Stimulated activated effector memory CD8-positive, alpha-beta T cell treated with anti-CD3 and anti-CD28 coated beads, Interleukin-12 subunit alpha, Interleukin-12 subunit beta, amount 100 ng/mL, for 72 hours (primary cell): ENCODE results near the gene MRPS12.
"Not testable (repeated sequence)": the region's sequence is repeated elsewhere in the genome, so short reads cannot be mapped to it uniquely, and the experiment has no call there.

Experiments
- ATAC-seq: fragments of 150-1000 bp; cut with Tn5 transposase; 2 replicates; pipeline ENCODE4 v1.10.0; 2021
- DNase-seq, 2 donors: peaks; one replicate each; pipeline ENCODE4 v3.0.0; 2021 to 2022; ENCODE audit warnings: low spot score in 2 of 2
- H3K27ac Mint-ChIP-seq: one replicate; pipeline ENCODE4 v1.8.0; 2022; ENCODE audit warnings: mild to moderate bottlenecking, mixed read lengths
- H3K36me3 Mint-ChIP-seq: one replicate; pipeline ENCODE4 v1.8.0; 2022; ENCODE audit warnings: mild to moderate bottlenecking, mixed read lengths
- H3K4me1 Mint-ChIP-seq: one replicate; pipeline ENCODE4 v1.8.0; 2022; ENCODE audit warnings: mixed read lengths
- H3K4me3 Mint-ChIP-seq: one replicate; pipeline ENCODE4 v1.8.0; 2022; ENCODE audit warnings: mild to moderate bottlenecking, mixed read lengths
- H3K9me3 Mint-ChIP-seq: one replicate; pipeline ENCODE4 v1.8.0; 2022; ENCODE audit warnings: mixed read lengths

MRPS12 gene

DNA sequence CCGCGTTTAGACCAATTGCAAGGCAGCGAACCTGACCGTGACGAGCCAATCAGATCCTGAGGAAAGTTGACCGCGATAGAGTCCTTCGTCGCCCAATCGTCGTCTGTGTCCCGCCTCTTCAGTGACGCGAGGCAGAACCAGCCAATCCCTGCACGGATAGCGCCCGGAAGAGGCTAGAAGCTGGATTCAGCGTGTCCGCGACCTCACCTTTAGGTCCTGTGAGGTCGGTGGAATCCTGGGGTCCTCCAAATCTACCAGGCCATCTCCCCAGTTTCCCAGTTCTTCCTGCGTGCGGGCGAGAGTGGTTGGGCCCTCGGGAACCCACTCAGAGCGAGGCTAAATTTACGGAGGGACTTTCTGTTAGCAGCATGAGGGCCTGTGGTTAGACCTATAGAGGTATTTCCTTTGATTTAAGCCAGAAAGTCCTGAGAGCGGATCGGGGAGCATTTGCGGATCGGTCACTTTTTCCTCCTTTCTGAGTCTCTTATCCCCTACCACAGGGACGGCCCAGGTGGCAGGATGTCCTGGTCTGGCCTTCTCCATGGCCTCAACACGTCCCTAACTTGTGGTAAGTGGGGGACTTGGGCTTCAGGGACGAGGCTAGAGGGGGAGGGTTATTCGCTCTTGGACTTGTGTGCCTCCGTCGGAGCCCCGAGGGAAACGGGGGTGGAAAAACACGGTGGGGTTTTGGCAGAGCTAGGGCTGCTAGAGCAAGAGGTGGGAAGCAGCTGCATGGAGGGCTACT is at the start of gene MRPS12:
MRPS12 (plus strand) TSS at position 169 of the 745 bp plus-strand sequence; CDS start at position 520, 351 bp downstream.
- peaks cover 60% of the 10 kb centered on the region for H3K36me3 Mint-ChIP-seq
- peak within 1 kb of the TSS; percentile 97 for H3K4me3 Mint-ChIP-seq
- peaks cover 45% of the 10 kb centered on the region for H3K4me1 Mint-ChIP-seq
- H3K27ac Mint-ChIP-seq, result peak within 1 kb of the TSS; percentile 98
- H3K9me3 Mint-ChIP-seq, result no peaks in the 10 kb centered on the region
- ATAC-seq (peak; percentile 97), DNase-seq (peak in 1 of 2 donors; percentile 94)

DNA sequence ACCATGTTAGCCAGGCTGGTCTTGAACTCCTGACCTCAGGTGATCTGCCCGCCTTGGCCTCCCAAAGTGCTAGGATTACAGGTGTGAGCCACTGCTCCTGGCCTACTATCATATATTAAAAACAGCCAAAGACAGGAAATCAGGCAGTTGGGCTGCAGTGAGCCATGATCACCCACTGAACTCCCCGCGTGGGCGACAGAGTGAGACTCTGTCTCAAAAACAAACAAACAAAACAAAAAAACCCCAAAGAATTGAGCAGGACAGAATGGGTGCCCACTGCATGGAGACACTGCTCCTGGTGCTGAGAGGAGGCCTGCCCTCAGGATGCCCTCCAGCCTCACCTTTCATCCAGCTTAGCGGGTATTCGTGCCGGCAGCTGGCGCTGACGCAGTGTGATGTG is 47.5 kb upstream of the MRPS12 start:
- no peak overlapping the region for H3K4me3 Mint-ChIP-seq
- peaks cover 14% of the 10 kb centered on the region for H3K4me1 Mint-ChIP-seq
- no peak for DNase-seq
- peak overlapping the region; percentile 78 for H3K27ac Mint-ChIP-seq
- H3K9me3 Mint-ChIP-seq, result no peaks in the 10 kb centered on the region
- no peak for ATAC-seq
- peaks cover 48% of the 10 kb centered on the region for H3K36me3 Mint-ChIP-seq

DNA sequence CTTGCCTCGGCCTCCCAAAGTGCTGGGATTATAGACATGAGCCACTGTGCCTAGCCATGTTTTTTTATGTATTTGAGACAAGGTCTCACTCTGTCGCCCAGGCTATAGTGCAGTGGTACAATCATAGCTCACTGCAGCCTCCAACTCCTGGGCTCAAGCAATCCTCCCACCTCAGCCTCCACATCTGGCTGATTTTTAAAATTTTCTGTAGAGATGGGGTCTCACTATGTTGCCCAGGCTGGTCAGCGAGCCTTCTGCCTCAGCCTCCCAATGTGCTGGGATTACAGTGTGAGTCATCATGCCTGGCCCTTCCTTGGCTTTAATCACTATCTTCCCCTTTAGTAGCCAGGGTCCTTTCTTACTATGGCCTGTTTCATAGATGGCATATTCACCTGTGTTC is 46.1 kb upstream of the MRPS12 start:
- peak overlapping the region; percentile 53 for H3K27ac Mint-ChIP-seq
- H3K4me1 Mint-ChIP-seq, result not testable (repeated sequence)

DNA sequence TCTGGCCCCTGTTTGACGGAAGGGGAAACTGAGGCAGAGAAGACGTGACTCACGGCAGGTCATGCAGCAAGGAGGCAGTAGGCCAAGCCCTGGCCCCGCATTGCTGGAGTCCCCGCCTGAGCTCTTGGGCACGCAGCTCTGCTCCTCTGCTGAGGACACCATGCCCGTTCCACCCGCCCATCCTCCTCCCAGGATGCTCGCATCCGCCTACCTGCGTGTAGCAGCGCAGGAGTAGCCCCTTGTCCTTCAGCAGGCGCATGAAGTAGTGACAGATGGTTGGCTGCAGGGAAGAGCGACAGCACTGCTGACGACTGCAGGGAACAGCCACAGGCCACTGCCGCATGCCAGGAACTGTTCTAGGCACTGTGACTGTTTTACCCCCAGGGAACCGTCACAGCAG is 41.9 kb upstream of the MRPS12 start:
- ATAC-seq (no peak), DNase-seq (no peak)
- Mint-ChIP-seq H3K27ac (no peak overlapping the region), H3K4me3 (no peak overlapping the region), H3K4me1 (no peaks in the 10 kb centered on the region), H3K9me3 (no peaks in the 10 kb centered on the region), H3K36me3 (peaks cover 36% of the 10 kb centered on the region)

More for the DNA sequence above, 46.1 kb upstream of the MRPS12 start:
- H3K4me3 Mint-ChIP-seq, H3K9me3 Mint-ChIP-seq, DNase-seq, ATAC-seq: not testable (repeated sequence)
- peaks cover 62% of the 10 kb centered on the region for H3K36me3 Mint-ChIP-seq

DNA sequence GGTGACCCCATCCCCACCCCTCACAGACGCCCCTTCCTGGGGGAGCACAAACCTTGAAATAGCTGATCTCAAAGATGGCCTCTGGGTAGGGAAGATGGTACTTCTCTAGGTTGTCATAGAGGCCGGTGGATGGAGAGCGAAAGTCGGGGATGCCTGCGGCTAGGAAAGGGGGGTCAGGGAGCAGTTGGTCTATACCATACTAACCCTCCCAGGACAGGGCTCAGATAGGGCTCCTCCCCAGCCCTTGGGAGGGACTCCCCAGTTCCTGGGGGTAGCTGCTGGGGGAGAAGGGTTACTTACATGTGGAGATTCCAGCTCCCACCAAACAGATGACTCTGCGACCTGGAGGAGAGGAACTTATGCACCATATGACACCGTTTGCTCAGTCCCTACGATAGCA is 40.9 kb upstream of the MRPS12 start:
- ATAC-seq (no peak), DNase-seq (no peak)
- H3K27ac Mint-ChIP-seq, result no peak overlapping the region
- peaks cover 4% of the 10 kb centered on the region for H3K4me1 Mint-ChIP-seq
- no peak overlapping the region for H3K4me3 Mint-ChIP-seq
- no peaks in the 10 kb centered on the region for H3K9me3 Mint-ChIP-seq
- H3K36me3 Mint-ChIP-seq, result peaks cover 45% of the 10 kb centered on the region

DNA sequence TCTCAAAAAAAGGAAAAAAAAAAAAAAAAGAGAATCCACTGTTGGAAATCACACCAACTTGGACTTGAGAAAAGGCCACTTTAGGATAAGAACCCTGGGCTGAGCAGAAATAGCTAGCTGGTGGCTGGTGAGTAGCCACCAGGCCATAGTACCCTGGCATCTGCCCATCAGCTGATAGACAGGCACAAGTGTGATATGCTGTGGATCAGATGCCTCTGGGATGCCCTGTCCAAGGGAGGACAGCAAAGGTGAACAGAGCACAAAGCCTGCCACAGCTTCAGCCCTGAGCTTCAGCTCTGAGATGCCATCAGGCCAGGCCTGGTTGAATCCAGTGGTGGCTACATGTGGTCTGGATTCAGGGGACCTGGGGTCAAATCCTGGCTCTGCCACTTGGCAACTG is 40.1 kb upstream of the MRPS12 start:
- H3K27ac Mint-ChIP-seq, result no peak overlapping the region
- peaks cover 46% of the 10 kb centered on the region for H3K36me3 Mint-ChIP-seq
- no peak overlapping the region for H3K4me3 Mint-ChIP-seq
- DNase-seq (no peak), ATAC-seq (no peak)
- peaks cover 13% of the 10 kb centered on the region for H3K4me1 Mint-ChIP-seq
- no peaks in the 10 kb centered on the region for H3K9me3 Mint-ChIP-seq

DNA sequence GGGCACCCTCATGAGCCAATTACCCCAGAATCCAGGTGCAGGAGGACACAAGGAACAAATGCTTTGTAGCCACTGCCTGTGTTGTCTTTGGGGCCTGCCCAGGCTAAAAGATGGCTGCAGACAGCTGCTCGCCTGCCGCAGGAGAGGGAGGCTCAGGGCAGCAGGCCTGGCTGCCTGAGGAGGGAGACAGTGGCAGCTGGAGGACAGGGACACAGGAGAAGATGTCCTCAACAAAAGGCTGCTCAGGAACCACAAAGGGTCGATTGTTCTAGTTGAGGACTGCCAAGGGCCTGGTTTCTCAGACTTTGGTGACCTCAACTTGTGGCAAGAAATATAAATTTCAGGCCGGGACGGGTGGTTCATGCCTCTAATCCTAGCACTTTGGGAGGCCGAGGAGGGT is 39.0 kb upstream of the MRPS12 start:
- Mint-ChIP-seq H3K27ac (no peak overlapping the region), H3K36me3 (peaks cover 40% of the 10 kb centered on the region), H3K9me3 (no peaks in the 10 kb centered on the region), H3K4me3 (no peak overlapping the region), H3K4me1 (peaks cover 14% of the 10 kb centered on the region)
- no peak for ATAC-seq
- DNase-seq, result no peak

DNA sequence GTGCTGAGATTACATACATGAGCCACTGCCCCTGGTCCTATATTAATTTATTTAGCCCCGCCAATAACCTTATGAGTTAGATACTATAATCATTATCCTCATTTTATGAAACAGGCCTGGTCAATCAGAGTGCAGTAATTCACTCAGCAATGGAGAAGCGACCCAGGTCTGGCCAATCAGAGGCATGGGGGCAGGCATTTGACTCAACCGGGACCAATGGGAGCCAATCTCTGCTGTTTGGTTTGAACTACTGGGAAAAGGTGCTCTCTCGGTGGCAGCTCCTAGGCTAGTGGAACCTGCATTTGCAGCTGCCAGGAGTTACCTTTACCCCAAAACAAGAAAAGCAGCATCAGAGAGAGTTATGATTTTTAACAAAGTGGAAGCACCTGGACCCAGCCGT is 37.9 kb upstream of the MRPS12 start:
- no peak overlapping the region for H3K27ac Mint-ChIP-seq

DNA sequence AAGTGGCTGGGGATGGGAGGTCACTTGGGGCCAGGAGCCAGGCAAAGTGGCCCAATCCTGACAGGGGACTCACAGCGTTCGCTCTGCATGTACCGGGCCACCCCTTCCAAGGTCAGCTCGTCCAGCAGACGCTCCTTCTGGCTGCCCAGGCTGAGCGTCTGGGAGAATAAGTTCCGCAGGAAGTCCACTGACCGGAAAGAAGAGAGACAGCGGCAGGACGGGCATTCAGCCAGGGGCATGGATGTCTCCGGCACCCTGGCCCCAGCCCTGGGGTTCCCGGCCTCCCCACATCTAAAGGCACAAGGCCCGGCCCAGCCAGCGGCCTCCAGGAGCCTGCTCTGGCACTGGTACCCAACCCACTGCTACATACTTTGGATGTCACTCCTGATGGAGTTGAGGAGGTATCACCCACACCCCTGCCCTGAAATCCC is 37.4 kb upstream of the MRPS12 start:
- no peak for ATAC-seq
- H3K4me1 Mint-ChIP-seq, result peaks cover 27% of the 10 kb centered on the region
- no peak overlapping the region for H3K4me3 Mint-ChIP-seq
- no peak overlapping the region for H3K27ac Mint-ChIP-seq
- DNase-seq, result no peak
- peaks cover 35% of the 10 kb centered on the region for H3K36me3 Mint-ChIP-seq
- no peaks in the 10 kb centered on the region for H3K9me3 Mint-ChIP-seq

More for the DNA sequence above, 37.9 kb upstream of the MRPS12 start:
- Mint-ChIP-seq H3K4me3 (no peak overlapping the region), H3K9me3 (no peaks in the 10 kb centered on the region), H3K4me1 (peaks cover 22% of the 10 kb centered on the region), H3K36me3 (peaks cover 40% of the 10 kb centered on the region)
- ATAC-seq, result no peak
- DNase-seq, result no peak

DNA sequence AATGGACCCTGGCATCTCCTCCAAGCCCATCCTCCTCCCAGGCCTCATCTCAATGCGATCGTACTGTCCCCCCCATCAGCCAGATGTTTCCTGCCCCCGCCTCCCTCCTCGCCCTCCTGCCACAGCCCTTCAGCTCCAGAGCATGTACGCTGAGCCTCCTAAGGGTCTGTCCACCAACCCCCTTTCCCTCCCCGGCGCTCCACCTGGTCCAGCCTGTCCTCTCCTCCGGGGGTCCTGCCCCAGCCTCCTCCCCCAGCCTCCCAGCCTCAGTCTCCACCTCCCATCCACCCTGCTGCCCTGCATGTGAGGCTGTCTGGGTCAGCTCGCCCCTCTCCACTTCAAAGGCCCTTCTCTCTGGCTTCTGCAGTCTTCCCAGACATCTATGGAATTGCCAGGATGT is 35.8 kb upstream of the MRPS12 start:
- ATAC-seq (no peak), DNase-seq (no peak)
- peaks cover 36% of the 10 kb centered on the region for H3K4me1 Mint-ChIP-seq
- H3K4me3 Mint-ChIP-seq, result no peak overlapping the region
- H3K9me3 Mint-ChIP-seq, result no peaks in the 10 kb centered on the region
- H3K36me3 Mint-ChIP-seq, result peaks cover 33% of the 10 kb centered on the region
- H3K27ac Mint-ChIP-seq, result peak overlapping the region; percentile 78

DNA sequence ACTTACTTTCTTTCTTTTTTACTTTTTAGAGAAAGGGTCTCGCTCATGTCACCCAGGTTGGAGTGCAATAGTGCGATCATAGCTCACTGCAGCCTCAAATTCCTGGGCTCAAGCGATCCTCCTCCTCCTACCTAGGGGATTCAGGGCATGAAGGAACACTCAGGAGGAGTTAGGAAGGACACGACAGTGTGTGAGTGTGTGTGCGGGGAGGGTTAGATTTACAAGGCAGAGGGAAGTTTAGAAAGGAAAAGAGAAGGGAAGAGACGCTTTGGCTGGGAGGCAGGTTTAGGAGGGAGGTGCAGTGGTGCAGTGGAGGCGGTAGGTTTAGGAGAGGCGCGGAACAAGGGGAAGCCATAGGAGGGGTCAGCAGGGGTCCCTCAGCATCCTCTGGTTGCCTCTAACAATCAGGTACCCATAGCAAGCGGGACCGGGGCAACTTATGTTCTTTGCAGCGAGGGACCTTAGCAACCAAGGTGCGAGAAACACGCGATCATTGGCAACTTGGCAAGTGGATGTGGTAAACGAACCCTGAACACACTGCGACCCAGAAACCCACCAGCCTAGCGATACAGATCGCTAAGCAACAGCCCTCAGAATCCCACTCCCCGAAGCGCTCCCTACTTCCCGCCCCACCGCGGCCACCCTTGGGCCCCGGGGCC is 31.8 kb upstream of the MRPS12 start:
- Mint-ChIP-seq H3K9me3 (no peaks in the 10 kb centered on the region), H3K27ac (peak overlapping the region; percentile 88), H3K4me1 (peaks cover 43% of the 10 kb centered on the region), H3K36me3 (peaks cover 54% of the 10 kb centered on the region), H3K4me3 (peak overlapping the region; percentile 82)
- ATAC-seq (no peak), DNase-seq (no peak)

DNA sequence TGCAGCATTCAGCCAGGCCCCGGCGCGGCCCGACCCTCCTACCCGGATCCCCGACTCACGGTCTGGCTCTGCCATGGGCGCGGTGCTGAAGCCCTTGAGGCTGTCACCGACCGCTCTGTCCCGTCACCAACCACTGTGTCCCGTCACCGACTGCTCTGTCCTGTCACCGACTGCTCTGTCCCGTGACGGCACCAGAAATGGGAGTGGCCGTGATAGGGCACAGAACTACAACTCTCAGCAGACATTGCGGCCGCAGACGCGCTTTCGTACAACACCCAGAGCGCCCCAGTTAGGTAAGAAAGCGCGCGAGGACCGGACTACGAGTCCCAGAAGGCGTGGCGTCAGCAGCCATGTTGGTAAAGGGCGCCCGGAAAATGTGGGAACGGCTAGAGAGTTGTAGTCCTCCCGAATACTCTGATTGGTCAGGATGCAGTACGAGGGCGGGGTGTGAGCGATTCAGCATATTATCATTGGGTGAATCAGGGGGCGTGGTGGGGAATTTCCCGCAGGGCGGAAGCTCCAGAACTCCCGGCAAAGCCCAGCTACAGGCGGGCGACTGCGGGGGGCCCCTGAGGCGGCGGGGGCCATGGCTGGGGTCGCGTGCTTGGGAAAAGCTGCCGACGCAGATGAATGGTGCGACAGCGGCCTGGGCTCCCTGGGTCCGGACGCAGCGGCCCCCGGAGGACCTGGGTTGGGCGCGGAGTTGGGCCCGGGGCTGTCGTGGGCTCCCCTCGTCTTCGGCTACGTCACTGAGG is 31.1 kb upstream of the MRPS12 start, which contains the start of the genes NFKBIB and SIRT2:
NFKBIB (plus strand) TSS at position 523 of the 755 bp plus-strand sequence; CDS start at position 587, 64 bp downstream.
SIRT2 (minus strand) TSS at position 172 of the 755 bp plus-strand sequence; CDS start at position 75, 97 bp downstream.
- peaks cover 54% of the 10 kb centered on the region for H3K36me3 Mint-ChIP-seq
- peak within 1 kb of the TSS; percentile 82 for H3K4me3 Mint-ChIP-seq
- H3K27ac Mint-ChIP-seq, result peak within 1 kb of the TSS; percentile 88
- DNase-seq (peak; percentile 86 to 99), ATAC-seq (peak; percentile 96)
- peaks cover 47% of the 10 kb centered on the region for H3K4me1 Mint-ChIP-seq
- H3K9me3 Mint-ChIP-seq, result no peaks in the 10 kb centered on the region

DNA sequence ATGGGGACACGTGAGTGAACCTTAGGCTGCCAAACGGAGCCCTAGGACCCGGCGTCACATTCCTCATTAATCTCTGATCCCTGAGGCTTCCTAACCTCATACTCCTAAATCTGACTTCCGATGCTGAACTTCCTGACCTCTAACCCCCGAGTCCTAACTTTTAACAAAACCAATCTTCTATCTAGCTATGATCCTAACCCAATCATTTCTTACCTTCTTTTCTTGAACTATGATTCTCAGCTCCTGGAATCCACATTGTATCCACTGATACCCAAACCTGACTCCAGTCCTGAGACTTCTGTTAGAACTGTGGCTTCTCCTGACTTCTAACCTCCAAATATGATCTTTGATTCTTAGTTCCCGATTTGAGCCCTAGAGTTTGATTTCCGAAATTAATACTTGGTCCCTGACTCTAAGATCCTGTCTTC is 30.5 kb upstream of the MRPS12 start:
- no peak for ATAC-seq
- Mint-ChIP-seq H3K36me3 (peaks cover 57% of the 10 kb centered on the region), H3K4me3 (peak overlapping the region; percentile 82), H3K27ac (peak overlapping the region; percentile 88), H3K9me3 (no peaks in the 10 kb centered on the region), H3K4me1 (peaks cover 43% of the 10 kb centered on the region)
- no peak for DNase-seq

DNA sequence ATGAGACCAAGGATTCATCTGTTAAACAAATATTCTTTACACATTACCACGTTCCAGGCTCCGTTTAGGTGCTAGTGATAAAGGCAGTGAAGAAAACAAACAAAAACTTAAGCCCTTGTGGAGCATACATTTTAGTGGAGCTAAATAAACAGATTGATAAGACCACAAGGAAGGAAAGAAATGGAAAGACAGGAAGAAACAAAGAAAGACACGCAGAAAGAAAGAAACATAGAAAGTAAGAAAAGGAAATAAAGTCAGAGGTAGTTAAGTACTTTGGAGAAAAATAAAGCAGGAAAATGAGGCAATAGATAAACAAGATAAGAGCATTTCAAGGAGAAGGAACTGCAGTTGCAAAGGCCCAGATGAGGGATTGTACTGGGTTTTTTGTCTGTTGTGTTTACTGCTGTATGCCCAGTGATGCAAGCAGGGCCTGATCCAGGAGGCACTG is 30.0 kb upstream of the MRPS12 start:
- Mint-ChIP-seq H3K4me1 (peaks cover 38% of the 10 kb centered on the region), H3K27ac (peak overlapping the region; percentile 88), H3K36me3 (peaks cover 63% of the 10 kb centered on the region), H3K4me3 (peak overlapping the region; percentile 82), H3K9me3 (no peaks in the 10 kb centered on the region)
- no peak for ATAC-seq
- DNase-seq, result no peak

DNA sequence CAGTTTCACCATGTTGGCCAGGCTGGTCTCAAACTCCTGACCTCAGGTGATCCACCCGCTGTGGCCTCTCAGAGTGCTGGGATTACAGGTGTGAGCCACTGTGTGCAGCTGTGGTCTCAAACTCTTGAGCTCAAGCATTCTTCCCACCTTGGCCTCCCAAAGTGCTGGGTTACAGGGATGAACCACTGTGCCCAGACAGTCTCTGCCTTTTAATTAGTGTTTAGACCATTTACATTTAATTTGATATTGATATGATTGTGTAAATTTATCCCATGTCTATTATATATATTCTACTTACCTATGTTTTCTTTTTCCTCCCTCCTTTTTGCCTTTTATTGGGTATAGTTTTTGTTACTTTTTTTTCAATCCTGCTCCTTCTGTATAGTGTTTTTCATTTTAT is 29.1 kb upstream of the MRPS12 start:
- H3K27ac Mint-ChIP-seq, result peak overlapping the region; percentile 46
- peak overlapping the region; percentile 82 for H3K4me3 Mint-ChIP-seq
- H3K4me1 Mint-ChIP-seq, result peaks cover 38% of the 10 kb centered on the region
- H3K36me3 Mint-ChIP-seq, result peaks cover 72% of the 10 kb centered on the region
- ATAC-seq, result no peak
- no peaks in the 10 kb centered on the region for H3K9me3 Mint-ChIP-seq
- DNase-seq, result no peak
